A549 (cell line): Measurements from ENCODE around the gene ANK3.

Experiments
- BHLHE40 ChIP-seq: IDR thresholded peaks from 2 replicates; pipeline ENCODE4 v1.6.1; 2012; ENCODE audit warnings: low read depth, low read length, inconsistent platforms
- CBX8 ChIP-seq: fragments of 200-600 bp; sonication (generic); IDR thresholded peaks from 2 replicates; pipeline ENCODE4 v1.6.1; 2016
- CHD2 ChIP-seq: fragments of 150-350 bp; IDR thresholded peaks from 2 replicates; pipeline ENCODE4 v1.6.1; 2014; ENCODE audit warnings: low read length; ENCODE audit not compliant: partially characterized antibody
- CHD4 ChIP-seq: fragments of 200-600 bp; sonication (generic); IDR thresholded peaks from 2 replicates; pipeline ENCODE4 v1.6.1; 2016; ENCODE audit warnings: antibody characterized with exemption, mild to moderate bottlenecking, borderline replicate concordance
- JUN ChIP-seq, 2 experiments: fragments of >200 bp; sonication (Bioruptor Twin); formaldehyde crosslinking; IDR thresholded peaks; 2 replicates in 1 of 2; 3 replicates in 1 of 2; pipeline ENCODE4 v1.6.1; 2016 to 2017
- MAZ ChIP-seq: fragments of 150-350 bp; IDR thresholded peaks from 2 replicates; pipeline ENCODE4 v1.6.1; 2014; ENCODE audit warnings: antibody characterized with exemption, low read depth, low read length, borderline replicate concordance
- MYC ChIP-seq: IDR thresholded peaks from 2 replicates; pipeline ENCODE4 v1.6.1; 2012; ENCODE audit warnings: mild to moderate bottlenecking, inconsistent platforms, low read length, improper control_type of control experiment, borderline replicate concordance
- NFE2L2 ChIP-seq: fragments of 150-350 bp; conservative IDR thresholded peaks from 2 replicates; pipeline ENCODE4 v1.6.1; 2014; ENCODE audit warnings: low read length
- PHF8 ChIP-seq: fragments of 200-600 bp; sonication (generic); IDR thresholded peaks from 2 replicates; pipeline ENCODE4 v1.6.1; 2016; ENCODE audit warnings: low read depth, mild to moderate bottlenecking, antibody characterized with exemption, moderate library complexity, borderline replicate concordance
- POLR2A ChIP-seq: IDR thresholded peaks from 2 replicates; pipeline ENCODE4 v1.6.1; 2012; ENCODE audit warnings: mild to moderate bottlenecking, low read length
- RCOR1 ChIP-seq: fragments of 150-350 bp; IDR thresholded peaks from 2 replicates; pipeline ENCODE4 v1.6.1; 2014; ENCODE audit warnings: antibody characterized with exemption, low read length, low read depth
- TF ChIP-seq, protein P1 (sequence below): fragments of >200 bp; sonication (Bioruptor Twin); formaldehyde crosslinking; IDR thresholded peaks from 3 replicates; pipeline ENCODE4 v1.5.1; 2016
- TF ChIP-seq, protein P2 (sequence below): IDR thresholded peaks from 2 replicates; pipeline ENCODE4 v1.6.1; 2012
- TF ChIP-seq, protein P3 (sequence below): fragments of 200-600 bp; sonication (generic); IDR thresholded peaks from 2 replicates; pipeline ENCODE4 v1.6.1; 2016; ENCODE audit warnings: antibody characterized with exemption, mild to moderate bottlenecking, moderate library complexity

DNA sequence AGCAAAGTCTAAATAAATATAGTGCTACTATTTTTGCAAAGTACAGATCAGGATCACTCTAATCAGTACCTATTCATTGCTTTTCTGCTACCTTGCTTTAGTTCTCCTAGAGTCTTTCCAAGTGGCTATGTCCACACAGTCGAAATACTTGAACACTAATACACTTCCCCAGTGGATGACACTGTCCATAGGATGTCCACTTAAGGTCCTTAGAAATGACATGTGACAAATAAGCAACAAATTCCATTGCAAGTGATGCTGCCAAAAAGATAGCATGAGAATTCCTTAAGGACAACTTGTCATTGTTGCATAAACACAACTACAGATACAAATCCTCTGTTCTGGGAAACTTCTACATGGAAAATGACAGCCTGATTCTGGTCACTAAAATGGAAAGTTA lies 93.6 kb downstream of the ANK3 start:
- TF ChIP-seq PHF8 (no peak), POLR2A (no peak), RCOR1 (no peak), CBX8 (no peak), CHD2 (no peak), MYC (no peak), JUN (IDR thresholded peaks at IDR 0.05) (no peak), BHLHE40 (no peak), MAZ (no peak), NFE2L2 (no peak), CHD4 (no peak)
- TF ChIP-seq, protein P1, sequence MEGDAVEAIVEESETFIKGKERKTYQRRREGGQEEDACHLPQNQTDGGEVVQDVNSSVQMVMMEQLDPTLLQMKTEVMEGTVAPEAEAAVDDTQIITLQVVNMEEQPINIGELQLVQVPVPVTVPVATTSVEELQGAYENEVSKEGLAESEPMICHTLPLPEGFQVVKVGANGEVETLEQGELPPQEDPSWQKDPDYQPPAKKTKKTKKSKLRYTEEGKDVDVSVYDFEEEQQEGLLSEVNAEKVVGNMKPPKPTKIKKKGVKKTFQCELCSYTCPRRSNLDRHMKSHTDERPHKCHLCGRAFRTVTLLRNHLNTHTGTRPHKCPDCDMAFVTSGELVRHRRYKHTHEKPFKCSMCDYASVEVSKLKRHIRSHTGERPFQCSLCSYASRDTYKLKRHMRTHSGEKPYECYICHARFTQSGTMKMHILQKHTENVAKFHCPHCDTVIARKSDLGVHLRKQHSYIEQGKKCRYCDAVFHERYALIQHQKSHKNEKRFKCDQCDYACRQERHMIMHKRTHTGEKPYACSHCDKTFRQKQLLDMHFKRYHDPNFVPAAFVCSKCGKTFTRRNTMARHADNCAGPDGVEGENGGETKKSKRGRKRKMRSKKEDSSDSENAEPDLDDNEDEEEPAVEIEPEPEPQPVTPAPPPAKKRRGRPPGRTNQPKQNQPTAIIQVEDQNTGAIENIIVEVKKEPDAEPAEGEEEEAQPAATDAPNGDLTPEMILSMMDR, result no peak
- TF ChIP-seq, protein P2, sequence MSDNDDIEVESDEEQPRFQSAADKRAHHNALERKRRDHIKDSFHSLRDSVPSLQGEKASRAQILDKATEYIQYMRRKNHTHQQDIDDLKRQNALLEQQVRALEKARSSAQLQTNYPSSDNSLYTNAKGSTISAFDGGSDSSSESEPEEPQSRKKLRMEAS, result no peak
- TF ChIP-seq, protein P3, sequence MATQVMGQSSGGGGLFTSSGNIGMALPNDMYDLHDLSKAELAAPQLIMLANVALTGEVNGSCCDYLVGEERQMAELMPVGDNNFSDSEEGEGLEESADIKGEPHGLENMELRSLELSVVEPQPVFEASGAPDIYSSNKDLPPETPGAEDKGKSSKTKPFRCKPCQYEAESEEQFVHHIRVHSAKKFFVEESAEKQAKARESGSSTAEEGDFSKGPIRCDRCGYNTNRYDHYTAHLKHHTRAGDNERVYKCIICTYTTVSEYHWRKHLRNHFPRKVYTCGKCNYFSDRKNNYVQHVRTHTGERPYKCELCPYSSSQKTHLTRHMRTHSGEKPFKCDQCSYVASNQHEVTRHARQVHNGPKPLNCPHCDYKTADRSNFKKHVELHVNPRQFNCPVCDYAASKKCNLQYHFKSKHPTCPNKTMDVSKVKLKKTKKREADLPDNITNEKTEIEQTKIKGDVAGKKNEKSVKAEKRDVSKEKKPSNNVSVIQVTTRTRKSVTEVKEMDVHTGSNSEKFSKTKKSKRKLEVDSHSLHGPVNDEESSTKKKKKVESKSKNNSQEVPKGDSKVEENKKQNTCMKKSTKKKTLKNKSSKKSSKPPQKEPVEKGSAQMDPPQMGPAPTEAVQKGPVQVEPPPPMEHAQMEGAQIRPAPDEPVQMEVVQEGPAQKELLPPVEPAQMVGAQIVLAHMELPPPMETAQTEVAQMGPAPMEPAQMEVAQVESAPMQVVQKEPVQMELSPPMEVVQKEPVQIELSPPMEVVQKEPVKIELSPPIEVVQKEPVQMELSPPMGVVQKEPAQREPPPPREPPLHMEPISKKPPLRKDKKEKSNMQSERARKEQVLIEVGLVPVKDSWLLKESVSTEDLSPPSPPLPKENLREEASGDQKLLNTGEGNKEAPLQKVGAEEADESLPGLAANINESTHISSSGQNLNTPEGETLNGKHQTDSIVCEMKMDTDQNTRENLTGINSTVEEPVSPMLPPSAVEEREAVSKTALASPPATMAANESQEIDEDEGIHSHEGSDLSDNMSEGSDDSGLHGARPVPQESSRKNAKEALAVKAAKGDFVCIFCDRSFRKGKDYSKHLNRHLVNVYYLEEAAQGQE, result no peak
